C4-2B (cell line): ENCODE measurements around the gene TMEM135.

Source experiments
- CTCF ChIP-seq: fragments of 450-650 bp; conservative IDR thresholded peaks from 2 replicates; pipeline ENCODE4 v1.5.1; 2017; ENCODE audit warnings: mild to moderate bottlenecking
- ZFX ChIP-seq: fragments of 450-650 bp; IDR thresholded peaks from 2 replicates; pipeline ENCODE4 v1.6.1; 2017

- TF ChIP-seq CTCF (no peak), ZFX (no peak)
These were observed 301.7 kb downstream of the TMEM135 start for GRCh38 chr11:87339416-87339815.
